ENCODE results near the gene FYN. TPM values are rescaled to one million over a fixed set of nuclear protein-coding genes. Genes with fewer than 3 reads are reported as not detected.

FYN gene
- total RNA-seq, 2 donors from 2014 or later: 25.7 to 83.1 TPM

- no peaks in the 10 kb centered on the region for H3K4me1 ChIP-seq
- H3K27ac ChIP-seq: no peak overlapping the region
- H3K9me3 ChIP-seq: no peaks in the 10 kb centered on the region
- 66 to 70% methylated on average over 4 of the region's 4 CpGs for WGBS, 2 donors
- no peaks in the 10 kb centered on the region for H3K36me3 ChIP-seq (replicated peaks in 1 of 2; ENCODE audit: insufficient read depth in 1 of 2, low read depth in 2 of 2)
- intact Hi-C loops (cut with DNase I): no loop called here
- TF ChIP-seq CTCF (IDR thresholded peaks at IDR 0.05) (no peak), POLR2A (IDR thresholded peaks at IDR 0.05) (no peak)
- no peak overlapping the region for H3K4me3 ChIP-seq
- no peaks in the 10 kb centered on the region for H3K27me3 ChIP-seq
- no peak for ATAC-seq
- DNase-seq: no peak
These were observed 48.5 kb downstream of the FYN start for GRCh38 chr6:111824608-111825337.

- no peak overlapping the region for H3K4me3 ChIP-seq
- DNase-seq (no peak), ATAC-seq (no peak)
- H3K27me3 ChIP-seq: no peaks in the 10 kb centered on the region
- no peaks in the 10 kb centered on the region for H3K4me1 ChIP-seq
- no peaks in the 10 kb centered on the region for H3K9me3 ChIP-seq
- WGBS, 2 donors: 61% methylated on average over 4 of the region's 4 CpGs
- no peak for TF ChIP-seq CTCF (IDR thresholded peaks at IDR 0.05)
- TF ChIP-seq POLR2A (IDR thresholded peaks at IDR 0.05): no peak
- no peaks in the 10 kb centered on the region for H3K36me3 ChIP-seq (replicated peaks in 1 of 2; ENCODE audit: insufficient read depth in 1 of 2, low read depth in 2 of 2)
- H3K27ac ChIP-seq: peak overlapping the region in 1 of 4 donors; percentile 45
- intact Hi-C loops (cut with DNase I): no loop called here
These were observed 49.2 kb downstream of the FYN start for GRCh38 chr6:111823831-111824607.

DNA sequence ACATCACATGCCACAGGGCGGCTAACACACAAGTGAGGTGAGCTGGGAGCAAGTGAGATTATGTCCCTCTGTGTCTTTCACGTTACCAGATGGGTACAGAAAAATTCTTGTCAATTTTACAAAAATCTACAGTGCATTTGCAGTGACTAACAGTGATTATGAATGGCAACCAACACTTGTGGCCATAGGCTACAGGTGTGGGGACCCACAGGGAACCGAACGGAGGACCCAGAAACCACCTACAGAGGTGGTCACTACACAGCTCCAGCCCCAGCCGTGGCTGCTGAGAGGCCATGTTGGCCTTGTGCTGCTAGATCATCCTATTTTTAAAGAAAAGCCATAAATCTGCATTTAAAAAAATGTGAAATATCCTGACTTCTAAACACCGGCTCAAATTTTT lies 50.2 kb downstream of the FYN start:
- ATAC-seq (no peak), DNase-seq (no peak)
- no peak overlapping the region for H3K27ac ChIP-seq
- H3K36me3 ChIP-seq (replicated peaks in 1 of 2; ENCODE audit: insufficient read depth in 1 of 2, low read depth in 2 of 2): no peaks in the 10 kb centered on the region
- no peaks in the 10 kb centered on the region for H3K4me1 ChIP-seq
- intact Hi-C loops (cut with DNase I): no loop called here
- TF ChIP-seq CTCF (IDR thresholded peaks at IDR 0.05) (no peak), POLR2A (IDR thresholded peaks at IDR 0.05) (no peak)
- H3K4me3 ChIP-seq: no peak overlapping the region
- no peaks in the 10 kb centered on the region for H3K9me3 ChIP-seq
- WGBS, 2 donors: 76 to 77% methylated on average over 6 of the region's 6 CpGs
- no peaks in the 10 kb centered on the region for H3K27me3 ChIP-seq

DNA sequence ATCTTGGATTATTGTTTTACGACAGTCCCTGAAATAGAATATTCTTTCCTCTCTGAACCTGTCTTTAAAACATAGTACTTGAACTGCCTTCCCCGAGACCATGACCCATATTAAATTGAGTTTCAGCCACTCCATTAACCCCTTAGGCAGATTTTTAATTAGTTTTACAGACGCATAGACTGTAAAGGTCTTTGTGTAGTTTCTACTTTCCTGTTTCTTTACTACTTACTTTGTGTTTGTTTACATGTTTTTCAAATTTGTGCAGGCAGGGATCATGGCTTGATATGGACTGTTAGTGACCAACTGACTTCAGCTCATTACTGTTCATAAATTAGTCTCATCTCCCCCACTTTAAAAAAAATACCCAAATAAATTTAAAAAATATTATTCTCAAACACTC lies 53.8 kb downstream of the FYN start:
- Histone ChIP-seq H3K9me3 (no peaks in the 10 kb centered on the region), H3K36me3 (replicated peaks in 1 of 2; ENCODE audit: insufficient read depth in 1 of 2, low read depth in 2 of 2) (no peaks in the 10 kb centered on the region), H3K27ac (no peak overlapping the region), H3K4me1 (no peaks in the 10 kb centered on the region), H3K27me3 (no peaks in the 10 kb centered on the region), H3K4me3 (no peak overlapping the region)
- no peak for TF ChIP-seq POLR2A (IDR thresholded peaks at IDR 0.05)
- TF ChIP-seq CTCF (IDR thresholded peaks at IDR 0.05): no peak
- WGBS, 2 donors: 66 to 74% methylated on average over 3 of the region's 3 CpGs
- intact Hi-C loops (cut with DNase I): no loop called here
- ATAC-seq (no peak), DNase-seq (no peak)
